Loucy (cell line): Measurements from ENCODE around the gene KRT33B.
A peak's percentile ranks its signal among the peaks of the same experiment; 100 is the strongest.

Experiments used
- H2AFZ ChIP-seq: fragments of 200-600 bp; sonication (generic); 2 replicates; pipeline ENCODE4 v1.6.0; 2016; ENCODE audit warnings: antibody characterized with exemption, mild to moderate bottlenecking, low read length, moderate library complexity
- H3F3A ChIP-seq: fragments of 200-600 bp; 2 replicates; pipeline ENCODE4 v1.6.0; 2016; ENCODE audit warnings: antibody characterized with exemption, low read depth, mild to moderate bottlenecking
- H3K27me3 ChIP-seq: fragments of 200-600 bp; sonication (generic); 2 replicates; pipeline ENCODE4 v1.6.1; 2014; ENCODE audit warnings: low read length, mild to moderate bottlenecking; ENCODE audit not compliant: insufficient read depth, poor library complexity, severe bottlenecking
- H3K36me3 ChIP-seq: fragments of 200-600 bp; sonication (generic); 2 replicates; pipeline ENCODE4 v1.6.1; 2016; ENCODE audit warnings: low read length; ENCODE audit not compliant: insufficient read depth
- H3K4me1 ChIP-seq: fragments of 200-600 bp; sonication (generic); 2 replicates; pipeline ENCODE4 v1.5.1; 2014; ENCODE audit warnings: low read length, mild to moderate bottlenecking; ENCODE audit not compliant: insufficient read depth, poor library complexity, severe bottlenecking
- H3K4me2 ChIP-seq: fragments of 200-600 bp; sonication (generic); 2 replicates; pipeline ENCODE4 v1.6.0; 2014; ENCODE audit warnings: antibody characterized with exemption, low read length, low read depth, mild to moderate bottlenecking; ENCODE audit not compliant: poor library complexity, severe bottlenecking
- H3K4me3 ChIP-seq: fragments of 200-600 bp; sonication (generic); 2 replicates; pipeline ENCODE4 v1.5.1; 2014; ENCODE audit warnings: low read length, mild to moderate bottlenecking, mixed read lengths; ENCODE audit not compliant: poor library complexity, severe bottlenecking
- H3K79me2 ChIP-seq: fragments of 200-600 bp; sonication (generic); 2 replicates; pipeline ENCODE4 v1.6.1; 2014; ENCODE audit warnings: low read length; ENCODE audit not compliant: insufficient read depth
- H3K9ac ChIP-seq: fragments of 200-600 bp; sonication (generic); 2 replicates; pipeline ENCODE4 v1.6.0; 2014; ENCODE audit warnings: mild to moderate bottlenecking, low read depth, low read length, moderate library complexity; ENCODE audit not compliant: poor library complexity, severe bottlenecking
- H3K9me2 ChIP-seq: fragments of 200-600 bp; sonication (generic); replicated peaks from 2 replicates; pipeline ENCODE4 v1.6.1; 2016; ENCODE audit warnings: low read depth, low read length, mixed read lengths
- H3K9me3 ChIP-seq: fragments of 200-600 bp; sonication (generic); 2 replicates; pipeline ENCODE4 v1.6.1; 2014; ENCODE audit warnings: mild to moderate bottlenecking, antibody characterized with exemption, low read length, low read depth; ENCODE audit not compliant: insufficient read depth
- H4K20me1 ChIP-seq: fragments of 200-600 bp; sonication (generic); 2 replicates; pipeline ENCODE4 v1.6.0; 2014; ENCODE audit warnings: antibody characterized with exemption, low read length, mild to moderate bottlenecking; ENCODE audit not compliant: insufficient read depth, poor library complexity, severe bottlenecking
- CTCF ChIP-seq: fragments of 200-600 bp; sonication (generic); conservative IDR thresholded peaks from 2 replicates; pipeline ENCODE4 v1.5.1; 2014; ENCODE audit warnings: mild to moderate bottlenecking, antibody characterized with exemption, low read length
- EZH2phosphoT487 ChIP-seq: fragments of 200-600 bp; IDR thresholded peaks from 2 replicates; pipeline ENCODE4 v1.6.1; 2018; ENCODE audit warnings: antibody characterized with exemption, mild to moderate bottlenecking, moderate library complexity, borderline replicate concordance

KRT33B gene

GRCh38 chr17:41369713-41370112 is at the start of gene KRT33B:
Gene KRT33B, minus strand, starts transcription at chr17:41369813. Its CDS starts 63 bp downstream, at chr17:41369750.
- H3K4me3 ChIP-seq = no peak within 1 kb of the TSS
- no peaks in the 10 kb centered on the region for H3K27me3 ChIP-seq
- no peaks in the 10 kb centered on the region for H3K36me3 ChIP-seq
- no peaks in the 10 kb centered on the region for H3K79me2 ChIP-seq
- no peaks in the 10 kb centered on the region for H3F3A ChIP-seq
- H4K20me1 ChIP-seq = no peaks in the 10 kb centered on the region
- no peaks in the 10 kb centered on the region for H3K9me2 ChIP-seq
- no peaks in the 10 kb centered on the region for H3K4me1 ChIP-seq
- no peak for TF ChIP-seq CTCF
- no peak for TF ChIP-seq EZH2phosphoT487
- no peaks in the 10 kb centered on the region for H3K9me3 ChIP-seq
- no peak within 1 kb of the TSS for H2AFZ ChIP-seq
- no peak within 1 kb of the TSS for H3K9ac ChIP-seq
- no peak within 1 kb of the TSS for H3K4me2 ChIP-seq

DNA sequence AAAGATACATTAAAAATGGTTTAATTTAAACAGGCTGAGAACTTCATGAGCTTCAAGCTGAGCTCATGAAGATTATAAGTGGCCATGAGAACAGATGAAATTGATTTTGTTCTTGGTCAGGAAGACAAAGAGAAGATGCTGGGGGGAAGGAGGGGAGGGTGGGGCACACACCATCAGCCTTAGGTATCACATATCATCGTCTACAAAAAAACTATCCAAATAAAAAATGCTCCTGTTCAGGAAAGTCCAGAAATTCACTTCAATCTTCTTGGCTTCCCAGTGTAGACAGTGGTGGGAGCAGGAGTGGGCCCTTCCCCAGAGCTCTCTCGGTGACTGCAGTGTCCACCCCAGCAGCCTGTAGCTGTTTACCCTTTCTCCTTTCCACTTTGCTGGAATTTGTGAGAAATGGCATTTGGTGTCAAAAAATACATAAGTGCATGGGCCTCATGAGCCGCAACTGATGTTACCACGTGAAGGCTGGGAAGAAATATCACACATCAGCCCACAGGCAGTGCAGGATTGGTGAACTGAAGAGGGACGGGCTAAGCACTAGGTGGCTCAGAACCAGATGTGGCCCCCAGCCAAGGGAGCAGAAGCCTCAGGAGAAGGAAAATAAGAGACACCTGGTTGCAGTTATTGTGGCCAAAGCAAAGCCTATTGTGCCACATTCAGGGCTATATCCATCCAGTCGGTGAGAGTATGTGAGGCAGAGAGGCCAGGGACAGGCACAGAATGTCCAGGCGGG is 48.7 kb upstream of the KRT33B start:
- Histone ChIP-seq H3K9me3 (no peaks in the 10 kb centered on the region), H3K9me2 (no peaks in the 10 kb centered on the region), H4K20me1 (no peaks in the 10 kb centered on the region), H3K4me1 (no peaks in the 10 kb centered on the region), H3K4me3 (no peak overlapping the region), H3K9ac (no peak overlapping the region), H3K79me2 (no peaks in the 10 kb centered on the region), H3F3A (no peaks in the 10 kb centered on the region), H3K4me2 (no peak overlapping the region), H3K27me3 (peaks cover 9% of the 10 kb centered on the region), H2AFZ (no peak overlapping the region), H3K36me3 (no peaks in the 10 kb centered on the region)
- TF ChIP-seq CTCF (no peak), EZH2phosphoT487 (no peak)

DNA sequence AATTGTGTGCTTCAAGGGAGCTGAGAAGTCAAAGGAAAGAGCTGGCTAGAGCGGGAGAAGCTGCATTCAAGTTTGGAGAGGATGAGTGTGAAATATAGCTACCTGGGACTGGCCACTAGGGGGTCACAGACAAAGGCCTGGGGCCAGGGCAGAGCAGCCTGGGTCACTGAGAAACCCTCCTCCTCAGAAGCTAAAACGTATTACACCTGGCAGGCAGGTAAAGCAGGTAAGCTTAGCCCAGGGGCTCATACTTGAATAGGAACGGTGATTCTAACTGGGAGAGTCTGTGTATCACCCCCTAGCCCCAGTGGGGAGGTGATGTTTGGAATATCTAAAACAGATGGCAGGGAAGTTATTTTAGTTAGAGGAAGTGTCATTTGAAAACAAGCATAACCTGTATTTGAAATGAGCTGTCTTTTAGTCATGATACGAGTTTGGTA is 48.0 kb upstream of the KRT33B start:
- no peaks in the 10 kb centered on the region for H3K79me2 ChIP-seq
- H2AFZ ChIP-seq = no peak overlapping the region
- H3K9me2 ChIP-seq = no peaks in the 10 kb centered on the region
- no peak overlapping the region for H3K4me3 ChIP-seq
- H3K9me3 ChIP-seq = no peaks in the 10 kb centered on the region
- H4K20me1 ChIP-seq = no peaks in the 10 kb centered on the region
- peaks cover 9% of the 10 kb centered on the region for H3K27me3 ChIP-seq
- no peaks in the 10 kb centered on the region for H3K4me1 ChIP-seq
- H3K4me2 ChIP-seq = no peak overlapping the region
- H3F3A ChIP-seq = no peaks in the 10 kb centered on the region
- H3K36me3 ChIP-seq = no peaks in the 10 kb centered on the region
- peak; percentile 70 for TF ChIP-seq CTCF
- TF ChIP-seq EZH2phosphoT487 = no peak
- no peak overlapping the region for H3K9ac ChIP-seq
